HG02840 (cell line): Measurements from ENCODE around the gene IGFL3.
"Not testable (repeated sequence)": the region's sequence is repeated elsewhere in the genome, so short reads cannot be mapped to it uniquely, and the experiment has no call there.

Experiments used
- ATAC-seq: cut with Tn5 transposase; IDR thresholded peaks from one replicate; pipeline ENCODE4 v1.9.1; 2021; ENCODE audit warnings: mild to moderate bottlenecking, moderate library complexity, moderate number of reproducible peaks; ENCODE audit not compliant: unreplicated experiment, low FRiP score

IGFL3 gene

DNA sequence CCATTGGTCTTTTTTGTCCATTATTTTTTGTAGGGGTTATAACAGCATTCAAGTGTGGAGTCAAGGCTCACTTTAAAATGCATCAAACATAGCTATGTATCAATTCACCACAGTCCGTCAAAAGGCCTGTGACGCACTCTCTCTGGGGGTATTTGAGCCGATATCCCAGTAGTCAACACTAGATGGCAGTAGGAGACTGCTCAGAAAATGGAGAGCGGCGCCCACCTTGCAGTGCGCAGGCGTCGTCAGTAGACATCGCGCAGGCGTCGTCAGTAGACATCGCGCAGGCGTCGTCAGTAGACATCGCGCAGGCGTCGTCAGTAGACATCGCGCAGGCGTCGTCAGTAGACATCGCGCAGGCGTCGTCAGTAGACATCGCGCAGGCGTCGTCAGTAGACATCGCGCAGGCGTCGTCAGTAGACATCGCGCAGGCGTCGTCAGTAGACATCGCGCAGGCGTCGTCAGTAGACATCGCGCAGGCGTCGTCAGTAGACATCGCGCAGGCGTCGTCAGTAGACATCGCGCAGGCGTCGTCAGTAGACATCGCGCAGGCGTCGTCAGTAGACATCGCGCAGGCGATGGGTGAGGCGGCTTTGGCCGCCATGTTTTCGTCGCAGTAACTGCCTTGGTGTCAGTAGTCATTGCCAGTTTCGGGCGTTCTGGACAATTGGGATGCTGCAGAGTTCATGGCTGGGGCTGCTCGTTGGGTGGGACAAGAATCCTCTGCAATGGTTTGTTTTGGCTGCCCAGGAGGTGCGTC, 45.7 kb downstream of the IGFL3 start:
- ATAC-seq, result not testable (repeated sequence)

DNA sequence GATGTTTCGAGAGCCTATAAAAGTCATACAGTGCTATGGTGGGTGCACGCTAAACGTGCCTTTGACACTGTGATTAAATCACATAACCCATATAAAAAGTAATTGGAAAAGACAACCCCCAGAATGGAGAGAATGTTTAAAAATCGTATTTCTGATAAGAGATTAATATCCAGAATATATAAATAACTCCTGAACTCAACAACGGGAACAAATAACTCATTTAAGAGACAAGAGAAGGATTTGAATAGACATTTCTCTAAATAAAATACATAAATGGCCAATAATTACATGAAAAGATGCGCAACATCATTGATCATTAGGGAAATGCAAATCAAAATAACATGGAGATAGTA, 46.7 kb downstream of the IGFL3 start:
- no peak for ATAC-seq

DNA sequence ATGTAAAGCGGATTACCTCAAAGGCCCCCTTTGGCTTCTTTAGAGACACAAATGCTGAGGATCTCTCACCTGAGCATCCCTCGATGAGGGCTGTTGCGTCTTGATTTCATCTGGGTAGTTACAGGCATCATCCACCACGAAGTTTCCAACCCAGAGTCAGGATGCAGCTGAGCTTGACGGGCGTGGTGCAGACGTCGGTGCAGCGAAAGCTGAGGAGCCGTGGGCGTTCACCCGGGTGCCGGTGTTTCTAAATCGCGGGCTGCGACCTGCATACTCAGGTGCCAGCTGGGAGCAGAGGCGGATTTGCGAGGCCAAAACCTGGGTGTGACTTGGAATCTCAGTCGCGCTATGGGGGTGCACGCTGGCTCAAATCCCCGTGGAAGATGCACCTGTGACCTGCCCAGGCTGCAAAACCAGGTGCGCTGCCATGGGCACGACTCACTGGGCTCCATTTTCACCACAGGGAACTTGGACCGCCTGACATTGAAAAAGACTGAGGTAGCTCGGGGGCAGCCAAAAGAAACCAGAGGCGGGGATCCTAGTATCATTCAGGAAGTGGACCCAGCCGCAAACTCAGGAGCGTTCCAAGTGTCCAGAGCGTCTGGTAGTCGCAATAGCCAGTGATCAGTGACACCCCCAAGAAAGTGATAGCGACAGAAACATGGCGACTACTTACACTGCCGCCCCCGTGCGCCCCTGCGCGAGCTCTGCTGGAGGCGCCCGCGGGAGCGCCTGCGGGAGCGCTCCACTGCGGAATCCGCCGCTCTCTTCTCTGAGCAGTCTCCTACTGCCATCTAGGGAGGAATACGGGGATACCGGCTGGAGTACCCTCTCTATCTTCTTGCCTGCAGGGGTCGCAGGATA, 47.3 kb downstream of the IGFL3 start:
- no peak for ATAC-seq

DNA sequence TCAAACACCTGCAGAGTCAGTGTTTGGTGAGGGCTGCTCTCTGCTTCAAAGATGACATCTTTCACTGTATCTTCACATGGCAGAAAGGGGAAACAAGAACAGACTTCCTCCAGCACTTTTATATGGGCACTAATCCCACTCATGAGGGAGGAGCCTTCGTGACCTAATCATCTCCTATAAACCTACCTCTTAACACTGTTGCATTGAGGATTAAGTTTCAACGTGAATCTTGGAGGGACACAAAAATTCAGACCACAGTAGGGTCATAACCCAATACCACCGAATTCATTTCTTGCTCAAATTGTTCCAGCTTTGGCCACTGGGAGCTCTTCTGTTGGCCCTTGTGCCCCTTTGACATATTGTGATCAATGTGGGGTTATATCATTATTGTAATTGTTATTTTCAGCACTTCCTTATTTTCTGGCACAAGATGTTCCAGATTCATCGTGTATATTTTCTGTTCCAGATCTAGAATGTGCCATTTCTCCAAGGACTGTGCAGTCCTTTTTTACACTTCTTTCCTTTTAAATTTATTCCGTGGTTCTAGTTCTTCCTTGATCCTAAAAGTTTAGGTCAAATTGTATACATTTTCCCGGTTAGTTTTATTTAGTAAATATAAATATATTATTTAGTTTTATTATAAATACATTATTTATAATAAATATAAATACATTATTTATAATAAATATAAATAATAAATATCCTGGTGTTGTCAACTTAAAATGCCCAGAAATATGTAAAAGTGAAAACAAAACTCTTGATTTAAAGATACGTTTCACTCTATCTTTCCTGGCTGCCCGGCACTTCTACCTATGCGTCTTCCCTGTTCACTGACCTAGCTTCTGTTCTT, 48.2 kb downstream of the IGFL3 start:
- ATAC-seq, result no peak

DNA sequence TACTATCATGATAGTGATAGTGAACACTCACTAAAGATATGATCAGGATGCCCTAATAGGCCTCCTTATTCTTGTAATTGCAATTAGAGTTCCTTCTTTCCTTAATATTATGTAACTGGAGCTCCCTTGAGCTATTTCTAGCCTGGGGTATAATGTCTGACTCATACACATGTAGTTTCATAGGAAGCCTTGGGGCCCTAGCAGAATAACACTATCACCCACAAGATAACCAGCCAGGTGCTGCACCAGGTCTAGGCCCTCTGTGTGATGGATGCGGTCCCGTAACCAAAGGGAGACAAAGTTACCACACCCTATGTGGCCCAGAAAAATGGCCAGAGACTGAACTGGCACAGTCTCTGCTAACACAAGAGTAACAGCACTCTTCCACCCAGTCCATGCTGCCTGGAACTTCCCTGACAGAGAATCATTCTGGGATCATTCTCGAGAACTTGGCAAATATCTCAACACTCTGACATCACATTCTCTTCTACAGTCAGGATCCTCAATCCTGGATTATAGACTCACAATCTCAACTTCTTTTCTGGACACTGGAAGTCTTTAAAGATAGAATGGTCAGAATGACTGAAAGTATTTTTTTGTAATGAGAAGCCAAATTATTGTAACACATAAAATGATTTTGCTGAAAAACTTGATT, 51.1 kb downstream of the IGFL3 start:
- no peak for ATAC-seq
